GM03348 (cell line): ENCODE results near the gene TLR5.

Experiments used
- DNase-seq: peaks from one replicate; pipeline ENCODE4 v3.0.0; 2012; ENCODE audit warnings: low spot score

Gene TLR5

GRCh38 chr1:223147409-223147808, 4.4 kb upstream of the TLR5 start:
- no peak for DNase-seq

- no peak for DNase-seq
Observed at GRCh38 chr1:223146745-223147144, 3.7 kb upstream of the TLR5 start.

GRCh38 chr1:223144914-223145313, 1.9 kb upstream of the TLR5 start:
- DNase-seq = no peak

GRCh38 chr1:223144431-223144830, 1.4 kb upstream of the TLR5 start:
- DNase-seq = no peak

- no peak for DNase-seq
Observed at GRCh38 chr1:223143537-223144248, 645 bp upstream of the TLR5 start.

- DNase-seq = no peak
Observed at GRCh38 chr1:223142269-223142668, 779 bp downstream of the TLR5 start.

GRCh38 chr1:223140611-223141405, 2.2 kb downstream of the TLR5 start:
- DNase-seq = peak; percentile 28

- DNase-seq = peak; percentile 80
Observed at GRCh38 chr1:223137455-223138085, 5.5 kb downstream of the TLR5 start.

- DNase-seq = no peak
Observed at GRCh38 chr1:223136086-223136485, 7.0 kb downstream of the TLR5 start.

- peak; percentile 83 for DNase-seq
Observed at GRCh38 chr1:223135176-223135942, 7.7 kb downstream of the TLR5 start.

- peak; percentile 95 for DNase-seq
Observed at GRCh38 chr1:223133824-223134435, 9.1 kb downstream of the TLR5 start.

GRCh38 chr1:223133306-223133823, 9.7 kb downstream of the TLR5 start:
- DNase-seq = no peak

- peak; percentile 91 for DNase-seq
Observed at GRCh38 chr1:223129229-223129901, 13.7 kb downstream of the TLR5 start.

- no peak for DNase-seq
Observed at GRCh38 chr1:223126741-223127140, 16.3 kb downstream of the TLR5 start.

- no peak for DNase-seq
Observed at GRCh38 chr1:223125766-223126165, 17.3 kb downstream of the TLR5 start.

GRCh38 chr1:223123011-223123610, 19.9 kb downstream of the TLR5 start:
- DNase-seq = no peak

GRCh38 chr1:223118418-223118817, 24.6 kb downstream of the TLR5 start:
- DNase-seq = no peak

- DNase-seq = no peak
Observed at GRCh38 chr1:223116950-223117349, 26.1 kb downstream of the TLR5 start.

GRCh38 chr1:223114871-223115270, 28.2 kb downstream of the TLR5 start:
- DNase-seq = peak; percentile 53

GRCh38 chr1:223110952-223111351, 32.1 kb downstream of the TLR5 start:
- DNase-seq = no peak
